ENCODE results near the gene UGT1A1.
A peak's percentile ranks its signal among the peaks of the same experiment; 100 is the strongest.
"Not testable (repeated sequence)": the region's sequence is repeated elsewhere in the genome, so short reads cannot be mapped to it uniquely, and the experiment has no call there.

UGT1A1 gene

DNA sequence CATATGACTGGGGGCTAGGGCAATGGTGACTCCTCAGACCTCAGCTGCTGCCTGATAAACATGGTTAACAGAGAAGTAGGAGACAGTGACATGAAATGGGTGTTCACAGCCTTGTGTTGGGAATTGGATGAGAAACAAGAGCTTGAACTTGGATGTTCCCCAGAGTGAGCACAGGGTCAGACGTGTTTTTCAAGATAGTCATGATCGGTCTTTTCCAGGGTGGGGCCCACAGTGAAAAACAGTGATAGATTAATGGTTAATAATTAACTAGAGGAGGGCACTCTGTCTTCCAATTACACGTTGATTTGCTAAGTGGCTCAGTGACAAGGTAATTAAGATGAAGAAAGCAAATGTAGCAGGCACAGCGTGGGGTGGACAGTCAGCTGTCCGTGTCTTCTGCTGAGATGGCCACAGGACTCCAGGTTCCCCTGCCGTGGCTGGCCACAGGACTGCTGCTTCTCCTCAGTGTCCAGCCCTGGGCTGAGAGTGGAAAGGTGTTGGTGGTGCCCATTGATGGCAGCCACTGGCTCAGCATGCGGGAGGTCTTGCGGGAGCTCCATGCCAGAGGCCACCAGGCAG is 31.3 kb upstream of the UGT1A1 start, which contains the start of gene UGT1A3:
Gene UGT1A3 (plus strand): TSS at position 320 of the 579 bp plus-strand sequence. CDS start 85 bp downstream, at position 405.
- TF ChIP-seq, protein P1, sequence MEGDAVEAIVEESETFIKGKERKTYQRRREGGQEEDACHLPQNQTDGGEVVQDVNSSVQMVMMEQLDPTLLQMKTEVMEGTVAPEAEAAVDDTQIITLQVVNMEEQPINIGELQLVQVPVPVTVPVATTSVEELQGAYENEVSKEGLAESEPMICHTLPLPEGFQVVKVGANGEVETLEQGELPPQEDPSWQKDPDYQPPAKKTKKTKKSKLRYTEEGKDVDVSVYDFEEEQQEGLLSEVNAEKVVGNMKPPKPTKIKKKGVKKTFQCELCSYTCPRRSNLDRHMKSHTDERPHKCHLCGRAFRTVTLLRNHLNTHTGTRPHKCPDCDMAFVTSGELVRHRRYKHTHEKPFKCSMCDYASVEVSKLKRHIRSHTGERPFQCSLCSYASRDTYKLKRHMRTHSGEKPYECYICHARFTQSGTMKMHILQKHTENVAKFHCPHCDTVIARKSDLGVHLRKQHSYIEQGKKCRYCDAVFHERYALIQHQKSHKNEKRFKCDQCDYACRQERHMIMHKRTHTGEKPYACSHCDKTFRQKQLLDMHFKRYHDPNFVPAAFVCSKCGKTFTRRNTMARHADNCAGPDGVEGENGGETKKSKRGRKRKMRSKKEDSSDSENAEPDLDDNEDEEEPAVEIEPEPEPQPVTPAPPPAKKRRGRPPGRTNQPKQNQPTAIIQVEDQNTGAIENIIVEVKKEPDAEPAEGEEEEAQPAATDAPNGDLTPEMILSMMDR (IDR thresholded peaks at IDR 0.05; ENCODE audit: low read depth, low read length) = no peak
- no peak for DNase-seq (ENCODE audit: low read depth in 2 of 2)

DNA sequence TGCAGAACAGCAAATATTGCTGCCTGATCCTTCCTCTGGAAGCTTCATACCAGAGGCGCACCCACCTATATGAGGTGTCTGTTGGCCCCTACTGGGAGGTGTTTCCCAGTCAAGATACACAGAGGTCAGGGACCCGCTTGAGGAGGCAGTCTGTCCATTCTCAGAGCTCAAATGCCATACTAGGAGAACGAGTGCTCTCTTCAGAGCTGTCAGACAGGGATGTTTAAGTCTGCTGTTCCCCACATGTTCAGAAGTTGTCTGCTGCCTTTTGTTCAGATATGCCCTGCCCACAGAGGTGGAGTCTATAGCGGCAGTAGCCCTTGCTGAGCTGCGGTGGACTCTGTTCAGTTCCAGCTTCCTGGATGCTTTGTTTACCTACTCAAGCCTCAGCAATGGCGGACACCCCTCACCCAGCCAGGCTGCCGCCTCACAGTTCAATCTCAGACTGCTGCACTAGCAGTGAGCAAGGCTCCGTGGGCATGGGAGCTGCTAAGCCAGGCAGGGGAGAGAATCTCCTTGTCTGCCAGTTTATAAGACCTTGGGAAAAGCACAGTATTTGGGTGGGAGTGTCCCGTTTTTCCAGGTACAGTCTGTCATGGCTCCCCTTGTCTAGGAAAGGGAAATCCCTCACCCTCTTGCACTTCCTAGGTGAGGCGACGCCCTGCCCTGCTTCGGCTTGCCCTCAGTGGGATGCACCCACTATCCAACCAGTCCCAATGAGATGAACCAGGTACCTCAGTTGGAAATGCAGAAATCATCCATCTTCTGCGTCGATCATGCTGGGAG is 23.0 kb upstream of the UGT1A1 start:
- H3K4me3 ChIP-seq (replicated peaks in 1 of 2; ENCODE audit: low read depth in 2 of 2, low read length in 2 of 2) = not testable (repeated sequence)

More for the DNA sequence above, 31.3 kb upstream of the UGT1A1 start, which contains the start of gene UGT1A3:
- H3K4me3 ChIP-seq (replicated peaks in 1 of 2; ENCODE audit: low read depth in 2 of 2, low read length in 2 of 2) = no peak within 1 kb of the TSS

DNA sequence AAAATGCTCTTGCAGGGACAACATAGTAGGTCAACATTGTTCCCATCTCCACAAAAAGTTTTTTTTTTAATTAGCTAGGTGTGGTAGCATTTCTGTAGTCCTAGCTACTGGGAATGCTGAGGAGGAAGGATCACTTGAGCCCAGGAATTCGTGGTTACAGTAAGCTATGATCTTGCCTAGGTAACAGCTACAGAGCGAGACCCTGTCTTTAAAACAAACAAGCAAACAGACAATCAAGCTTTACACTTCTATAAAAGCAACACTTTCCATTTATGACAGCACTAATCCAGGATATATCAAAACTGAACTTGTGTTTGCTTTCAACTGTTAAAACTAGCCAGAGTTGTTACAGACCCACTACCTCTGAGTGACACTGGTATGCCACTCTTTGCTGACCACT is 19.2 kb upstream of the UGT1A1 start:
- TF ChIP-seq, protein P1 (IDR thresholded peaks at IDR 0.05; ENCODE audit: low read depth, low read length) = no peak
- no peak for DNase-seq (ENCODE audit: low read depth in 2 of 2)
- no peak overlapping the region for H3K4me3 ChIP-seq (replicated peaks in 1 of 2; ENCODE audit: low read depth in 2 of 2, low read length in 2 of 2)

More for the DNA sequence above, 23.0 kb upstream of the UGT1A1 start:
- DNase-seq (ENCODE audit: low read depth in 2 of 2) = not testable (repeated sequence)

DNA sequence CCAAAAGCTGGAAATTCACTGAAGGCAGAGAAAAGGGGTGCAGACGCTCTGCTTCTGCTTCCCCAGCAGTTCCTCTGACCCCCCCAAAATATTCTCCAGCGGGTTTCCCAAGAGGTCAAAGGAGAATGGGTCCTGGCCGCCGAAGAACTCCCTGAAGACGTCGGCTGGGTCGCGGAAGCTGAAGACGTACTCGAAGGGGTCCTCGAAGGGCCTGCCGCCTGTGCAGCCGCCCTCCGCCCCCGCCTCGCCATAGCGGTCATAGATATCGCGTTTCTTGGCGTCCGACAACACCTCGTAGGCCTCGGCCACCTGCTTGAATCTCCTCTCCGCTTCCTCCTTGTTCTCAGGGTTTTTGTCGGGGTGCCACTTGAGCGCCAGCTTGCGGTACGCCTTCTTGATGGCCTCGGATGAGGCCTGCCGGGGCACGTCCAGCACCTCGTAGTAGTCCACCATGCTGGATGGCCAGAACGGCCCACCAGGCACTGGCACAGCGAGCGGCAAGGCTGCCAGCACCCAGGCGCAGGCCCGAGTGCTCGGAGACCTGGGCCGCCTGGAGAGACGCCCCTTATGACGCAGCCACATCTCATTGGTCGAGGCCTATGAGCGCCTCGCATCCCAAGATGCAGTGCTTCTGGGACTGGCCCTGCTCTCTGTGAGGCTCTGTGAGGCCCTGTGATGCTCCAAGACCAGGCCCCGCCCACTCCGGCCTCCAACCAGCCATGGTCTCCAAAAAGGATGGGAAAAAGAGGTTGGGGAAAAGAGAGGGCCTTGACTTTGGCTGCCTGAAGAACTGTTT is 16.4 kb upstream of the UGT1A1 start:
- TF ChIP-seq, protein P1 (IDR thresholded peaks at IDR 0.05; ENCODE audit: low read depth, low read length) = no peak
- H3K4me3 ChIP-seq (replicated peaks in 1 of 2; ENCODE audit: low read depth in 2 of 2, low read length in 2 of 2) = no peak overlapping the region
- no peak for DNase-seq (ENCODE audit: low read depth in 2 of 2)

DNA sequence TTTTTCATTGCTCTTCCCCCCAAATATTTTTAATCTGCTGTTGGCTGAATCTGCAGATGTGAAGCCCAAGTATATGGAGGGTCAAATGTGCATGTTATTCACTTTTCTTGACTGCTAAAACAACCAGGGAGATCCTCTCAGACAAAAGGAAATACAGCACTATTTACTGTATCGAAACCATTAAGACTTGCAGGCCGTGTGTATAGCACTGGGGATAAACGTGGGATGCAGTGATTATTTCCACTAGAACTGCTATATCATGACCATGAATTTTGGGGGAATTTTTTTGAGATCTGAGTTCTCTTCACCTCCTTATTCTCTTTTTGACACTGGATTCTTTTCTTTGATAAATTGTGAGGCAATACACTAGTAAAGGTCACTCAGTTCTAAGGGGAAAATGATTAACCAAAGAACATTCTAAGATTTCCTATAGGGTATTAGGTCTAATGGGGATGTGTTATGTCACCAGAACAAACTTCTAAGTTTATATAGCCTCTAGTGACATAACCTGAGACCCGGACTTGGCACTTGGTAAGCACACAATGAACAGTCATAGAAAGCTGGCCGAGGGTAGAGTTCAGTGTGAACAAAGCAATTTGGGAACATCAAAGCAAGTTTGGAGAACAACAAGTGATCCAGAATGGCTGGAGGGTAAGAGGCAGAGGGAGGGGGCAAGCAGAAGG is 14.9 kb upstream of the UGT1A1 start:
- TF ChIP-seq, protein P1 (IDR thresholded peaks at IDR 0.05; ENCODE audit: low read depth, low read length) = no peak
- H3K4me3 ChIP-seq (replicated peaks in 1 of 2; ENCODE audit: low read depth in 2 of 2, low read length in 2 of 2) = no peak overlapping the region
- DNase-seq (ENCODE audit: low read depth in 2 of 2) = no peak

DNA sequence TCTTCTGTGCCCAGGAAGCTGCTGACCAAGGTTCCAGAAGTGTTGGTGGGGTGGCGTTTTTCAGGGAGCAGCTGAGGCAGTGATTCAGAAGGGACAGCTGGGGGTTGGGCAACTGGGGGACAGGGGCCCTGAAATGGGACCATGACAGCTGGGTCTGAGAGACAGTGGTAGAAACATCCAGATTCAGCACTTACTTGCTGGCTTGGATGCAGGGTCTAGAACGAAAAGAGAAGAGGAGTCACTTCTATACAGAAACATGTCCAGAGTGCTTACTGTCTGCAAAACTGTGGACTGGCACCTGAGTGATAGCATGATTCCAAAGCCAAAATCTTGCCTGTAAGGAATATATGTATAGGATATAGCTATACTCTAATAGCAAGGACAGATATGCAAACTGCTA is 14.2 kb upstream of the UGT1A1 start:
- not testable (repeated sequence) for DNase-seq (ENCODE audit: low read depth in 2 of 2); H3K4me3 ChIP-seq (replicated peaks in 1 of 2; ENCODE audit: low read depth in 2 of 2, low read length in 2 of 2)

DNA sequence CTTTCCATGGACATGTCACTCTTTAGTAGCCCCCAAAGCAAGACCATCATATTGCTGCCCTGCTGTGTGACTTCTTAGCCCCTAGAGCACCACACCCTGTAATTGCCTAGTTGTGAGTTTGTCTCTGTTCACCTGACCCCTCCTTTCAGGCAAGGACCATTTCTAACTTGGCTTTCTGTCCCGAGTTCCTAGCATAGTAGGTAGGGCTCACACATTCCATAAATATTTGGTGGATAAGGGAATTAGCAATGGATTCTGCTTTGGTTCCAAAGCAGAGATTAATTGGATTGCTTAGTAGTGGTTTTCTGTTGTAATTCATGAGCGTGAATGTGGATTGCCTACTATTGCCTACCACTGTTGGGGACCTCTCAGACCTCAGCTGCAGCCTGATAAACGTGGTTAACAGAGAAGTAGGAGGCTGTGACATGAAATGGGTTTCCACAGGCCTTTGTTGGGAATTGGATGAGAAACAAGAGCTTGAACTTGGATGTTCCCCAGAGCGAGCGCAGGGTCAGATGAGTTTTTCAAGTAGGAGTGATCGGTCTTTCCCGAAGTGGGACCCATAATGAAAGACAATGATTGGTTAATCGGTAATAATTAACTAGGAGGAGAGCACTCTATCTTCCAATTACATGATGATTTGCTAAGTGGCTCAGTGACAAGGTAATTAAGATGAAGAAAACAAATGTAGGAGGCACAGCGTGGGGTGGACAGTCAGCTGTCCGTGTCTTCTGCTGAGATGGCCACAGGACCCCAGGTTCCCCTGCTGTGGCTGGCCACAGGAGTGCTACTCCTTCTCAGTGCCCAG is 13.4 kb upstream of the UGT1A1 start:
- DNase-seq (ENCODE audit: low read depth in 2 of 2) = peak in 1 of 2 donors; percentile 14
- TF ChIP-seq, protein P1 (IDR thresholded peaks at IDR 0.05; ENCODE audit: low read depth, low read length) = no peak
- H3K4me3 ChIP-seq (replicated peaks in 1 of 2; ENCODE audit: low read depth in 2 of 2, low read length in 2 of 2) = no peak overlapping the region

Measured in cardiac fibroblast (primary cell).